Stimulated activated CD4-positive, alpha-beta T cell treated with anti-CD3 and anti-CD28 coated beads, Interleukin-1b, Interleukin-23, amount 100 ng/mL, for 48 hours (primary cell): ENCODE results near the gene RBM4.
"Not testable (repeated sequence)": the region's sequence is repeated elsewhere in the genome, so short reads cannot be mapped to it uniquely, and the experiment has no call there.

Experiments
- DNase-seq: peaks from one replicate; pipeline ENCODE4 v3.0.0-alpha.2; 2020

Gene RBM4

DNA sequence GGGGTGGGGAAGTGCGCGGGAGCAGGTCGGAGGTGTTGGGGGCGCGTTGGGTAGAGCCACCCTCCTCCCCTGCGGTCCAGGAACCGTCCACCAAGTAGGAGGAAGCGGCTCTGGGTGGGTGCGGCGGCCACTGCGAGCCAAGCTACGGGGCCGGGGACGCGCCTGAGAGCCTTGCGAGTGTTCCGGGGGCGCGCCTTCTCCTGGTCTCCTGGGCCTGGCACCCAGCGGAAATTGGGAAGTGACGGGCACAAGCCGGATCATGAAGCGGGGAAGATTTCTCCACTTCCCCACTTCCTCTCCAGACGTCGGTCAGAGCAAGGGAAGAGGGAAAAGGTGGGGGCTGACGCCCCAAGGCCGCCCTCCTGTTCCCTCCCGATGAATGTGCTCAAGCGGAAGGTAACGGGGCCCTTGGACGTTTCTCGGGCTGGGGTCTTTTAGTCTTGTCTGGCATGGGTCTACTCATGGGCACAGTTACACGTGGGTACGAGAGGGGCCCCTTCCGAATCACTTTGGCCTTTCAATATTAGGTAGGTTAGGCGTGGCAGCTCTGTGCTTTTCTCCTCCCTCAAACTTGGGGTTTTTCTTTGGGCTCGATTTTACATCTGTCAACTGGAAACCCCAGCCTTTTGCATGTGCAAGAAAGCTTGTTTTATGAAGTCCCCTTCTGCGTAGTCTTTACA is 21.2 kb upstream of the RBM4 start:
- DNase-seq: peak; percentile 16

DNA sequence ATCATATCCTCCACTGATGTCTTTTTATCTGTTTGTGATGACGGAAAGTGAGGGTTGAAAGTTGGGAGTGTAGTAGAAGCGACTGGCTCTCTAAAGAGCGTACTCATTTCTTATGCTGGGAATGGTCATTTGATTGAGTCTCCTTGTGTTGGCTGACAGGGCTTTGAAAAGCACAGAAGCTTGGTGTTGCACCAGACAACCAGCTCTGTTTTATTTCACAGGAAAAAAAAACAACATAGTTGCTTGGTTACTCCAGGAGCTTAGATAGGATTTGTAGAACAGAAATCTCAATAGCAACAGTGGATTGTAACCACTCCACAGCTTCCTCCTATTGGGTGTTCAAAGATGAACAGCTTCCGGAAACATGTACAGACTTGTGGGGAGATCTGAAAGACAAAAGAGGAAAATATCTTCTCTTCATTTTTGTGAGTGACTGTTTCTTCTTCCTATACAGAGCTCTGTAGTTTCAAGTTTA is 19.4 kb upstream of the RBM4 start:
- no peak for DNase-seq

DNA sequence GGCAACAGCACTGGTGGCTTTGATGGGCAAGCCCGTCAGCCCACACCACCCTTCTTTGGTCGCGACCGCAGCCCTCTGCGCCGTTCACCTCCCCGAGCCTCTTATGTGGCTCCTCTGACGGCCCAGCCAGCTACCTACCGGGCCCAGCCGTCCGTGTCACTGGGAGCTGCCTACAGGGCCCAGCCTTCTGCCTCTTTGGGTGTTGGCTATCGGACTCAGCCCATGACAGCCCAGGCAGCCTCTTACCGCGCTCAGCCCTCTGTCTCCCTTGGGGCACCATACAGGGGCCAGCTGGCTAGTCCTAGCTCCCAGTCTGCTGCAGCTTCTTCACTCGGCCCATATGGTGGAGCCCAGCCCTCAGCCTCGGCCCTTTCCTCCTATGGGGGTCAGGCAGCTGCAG is 14.1 kb upstream of the RBM4 start:
- DNase-seq: no peak

- no peak for DNase-seq
These were observed 13.3 kb upstream of the RBM4 start for GRCh38 chr11:66625041-66625751.

DNA sequence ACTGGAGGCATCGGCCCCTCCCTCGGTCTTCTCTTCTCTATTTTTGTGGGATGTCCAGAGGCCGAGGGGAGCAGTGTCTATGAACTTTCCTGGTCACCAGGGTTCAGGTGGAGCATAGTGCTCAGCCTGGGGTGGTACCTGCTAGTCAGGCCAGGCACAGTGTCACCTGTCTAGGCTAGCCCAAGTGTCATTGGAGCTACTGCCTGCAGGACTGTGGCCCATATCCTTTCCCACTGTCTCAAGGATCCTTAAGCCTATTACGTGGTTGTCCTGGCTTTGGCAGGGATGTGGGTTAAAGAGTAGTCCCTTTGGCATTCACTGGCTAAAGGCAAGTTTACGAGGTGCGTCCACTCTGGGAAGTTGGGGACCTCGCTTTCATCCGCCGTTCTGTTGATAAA is 12.8 kb upstream of the RBM4 start:
- DNase-seq: no peak

DNA sequence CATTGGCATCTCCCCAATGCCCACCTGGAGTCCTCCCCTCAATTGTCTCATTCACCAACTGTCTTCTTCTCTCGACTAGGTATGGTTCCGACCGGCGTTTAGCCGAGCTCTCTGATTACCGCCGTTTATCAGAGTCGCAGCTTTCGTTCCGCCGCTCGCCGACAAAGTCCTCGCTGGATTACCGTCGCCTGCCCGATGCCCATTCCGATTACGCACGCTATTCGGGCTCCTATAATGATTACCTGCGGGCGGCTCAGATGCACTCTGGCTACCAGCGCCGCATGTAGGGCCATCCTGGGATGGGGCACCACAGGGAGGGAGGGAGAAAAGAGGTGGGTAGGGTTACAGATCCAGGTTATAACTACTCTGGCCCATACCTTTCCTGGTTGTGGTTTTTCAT is 12.1 kb upstream of the RBM4 start:
- no peak for DNase-seq

DNA sequence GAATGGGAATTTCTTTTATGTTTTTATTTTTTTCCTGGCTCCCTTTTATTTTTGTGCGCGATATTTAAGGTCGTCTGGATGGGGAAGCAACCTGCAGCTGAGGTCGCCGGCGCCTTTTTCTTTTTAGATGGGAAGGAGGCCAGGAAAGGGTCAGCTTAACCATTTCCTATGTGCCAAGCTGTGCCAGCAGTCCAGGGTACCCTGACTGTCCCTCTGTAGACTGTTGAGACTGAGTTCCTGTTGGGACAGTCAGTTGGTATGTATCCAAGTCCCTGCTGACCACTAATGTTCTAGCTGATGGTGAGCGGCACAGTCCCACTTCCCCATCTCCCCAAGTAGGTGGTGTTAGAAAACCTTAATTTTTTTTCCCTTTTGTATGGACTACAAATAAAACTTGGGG is 11.6 kb upstream of the RBM4 start:
- no peak for DNase-seq

GRCh38 chr11:66628061-66628603 is 10.4 kb upstream of the RBM4 start:
- DNase-seq: no peak

- no peak for DNase-seq
These were observed 9.1 kb upstream of the RBM4 start for GRCh38 chr11:66629356-66629755.

GRCh38 chr11:66631883-66632282 is 6.6 kb upstream of the RBM4 start:
- no peak for DNase-seq

GRCh38 chr11:66632952-66633351 is 5.6 kb upstream of the RBM4 start:
- no peak for DNase-seq

GRCh38 chr11:66636411-66636810 is 2.1 kb upstream of the RBM4 start:
- DNase-seq: no peak

- DNase-seq: no peak
These were observed 836 bp upstream of the RBM4 start for GRCh38 chr11:66637557-66638176.

GRCh38 chr11:66639066-66639813 is 737 bp downstream of the RBM4 start:
- DNase-seq: no peak

DNA sequence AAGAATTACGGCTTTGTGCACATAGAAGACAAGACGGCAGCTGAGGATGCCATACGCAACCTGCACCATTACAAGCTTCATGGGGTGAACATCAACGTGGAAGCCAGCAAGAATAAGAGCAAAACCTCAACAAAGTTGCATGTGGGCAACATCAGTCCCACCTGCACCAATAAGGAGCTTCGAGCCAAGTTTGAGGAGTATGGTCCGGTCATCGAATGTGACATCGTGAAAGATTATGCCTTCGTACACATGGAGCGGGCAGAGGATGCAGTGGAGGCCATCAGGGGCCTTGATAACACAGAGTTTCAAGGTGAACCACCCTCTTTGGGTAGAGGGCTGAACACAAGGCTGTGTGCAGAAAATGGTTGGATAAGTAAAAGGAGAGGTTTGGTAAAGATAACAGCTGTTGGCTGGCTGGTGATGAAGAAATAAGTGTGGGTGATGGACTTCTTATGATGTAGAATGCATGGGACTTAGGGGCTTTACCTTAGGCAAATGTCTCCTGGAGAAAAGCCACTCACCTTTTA is 1.4 kb downstream of the RBM4 start:
- not testable (repeated sequence) for DNase-seq

GRCh38 chr11:66641834-66642233 is 3.3 kb downstream of the RBM4 start:
- DNase-seq: no peak

GRCh38 chr11:66643745-66644437 is 5.4 kb downstream of the RBM4 start:
- DNase-seq: no peak

DNA sequence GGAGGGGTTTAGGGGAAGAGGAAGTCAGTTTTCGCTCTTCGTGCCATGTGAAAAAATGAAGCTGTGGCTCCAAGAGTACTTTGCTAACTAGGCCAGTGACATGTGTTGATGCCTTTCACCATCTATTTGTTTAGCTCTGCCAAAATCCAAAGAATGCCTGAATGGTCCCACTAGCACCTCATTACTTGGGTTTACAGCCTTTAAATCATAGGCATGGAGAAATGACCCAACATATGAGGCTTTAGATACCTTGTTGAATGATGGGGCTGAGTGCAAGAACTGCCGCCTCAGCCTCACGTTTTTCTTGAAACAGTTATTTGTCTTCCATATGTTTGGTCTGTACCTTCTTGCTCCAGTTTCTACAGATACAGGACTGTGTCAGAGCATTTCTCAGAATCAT is 8.3 kb downstream of the RBM4 start:
- DNase-seq: no peak

DNA sequence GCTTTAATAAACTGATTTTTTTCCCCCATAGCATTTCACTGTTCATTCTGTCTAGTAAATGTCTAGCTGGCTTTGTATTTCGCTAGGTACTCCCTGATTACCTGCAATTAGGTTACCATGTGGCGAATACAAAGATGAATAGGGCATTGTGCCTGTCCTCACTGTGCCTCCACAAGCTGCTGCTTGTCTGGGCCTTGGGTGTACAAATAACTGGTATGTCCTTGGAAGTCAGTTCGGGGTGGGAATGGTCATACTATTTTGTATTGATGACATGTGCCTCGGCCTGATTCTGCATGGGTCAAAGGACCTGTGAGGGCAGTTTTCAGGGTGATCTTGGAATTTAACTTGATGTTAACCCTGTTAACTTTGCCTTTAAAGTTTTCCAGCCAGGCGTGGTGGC is 11.4 kb downstream of the RBM4 start:
- no peak for DNase-seq

DNA sequence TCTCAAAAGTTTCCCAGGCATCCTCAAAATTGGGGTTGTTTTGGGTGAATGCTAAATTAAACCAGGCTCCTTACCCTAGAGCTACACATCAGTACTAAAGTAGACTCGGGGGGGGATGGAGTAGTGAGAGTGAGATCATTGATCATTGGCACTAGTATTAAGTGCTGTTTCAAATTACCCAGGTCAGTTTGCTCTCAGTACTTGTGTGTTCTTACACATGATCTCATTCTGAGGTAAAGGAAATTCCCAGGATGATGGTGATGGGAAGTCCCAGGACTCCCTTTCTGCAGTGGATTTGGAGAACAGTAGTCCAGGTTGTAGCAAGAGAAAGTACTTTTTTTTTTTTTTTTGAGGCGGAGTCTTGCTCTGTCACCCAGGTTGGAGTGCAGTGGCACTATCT is 12.5 kb downstream of the RBM4 start:
- no peak for DNase-seq

- no peak for DNase-seq
These were observed 14.1 kb downstream of the RBM4 start for GRCh38 chr11:66652651-66653050.

GRCh38 chr11:66653123-66653522 is 14.6 kb downstream of the RBM4 start:
- no peak for DNase-seq
